HG03354 (cell line): ENCODE data around the gene KANK4.

ENCODE experiments used
- ATAC-seq: cut with Tn5 transposase; IDR thresholded peaks from one replicate; pipeline ENCODE4 v1.9.1; 2021; ENCODE audit warnings: mild to moderate bottlenecking; ENCODE audit not compliant: unreplicated experiment, poor library complexity, severe bottlenecking

Gene KANK4

DNA sequence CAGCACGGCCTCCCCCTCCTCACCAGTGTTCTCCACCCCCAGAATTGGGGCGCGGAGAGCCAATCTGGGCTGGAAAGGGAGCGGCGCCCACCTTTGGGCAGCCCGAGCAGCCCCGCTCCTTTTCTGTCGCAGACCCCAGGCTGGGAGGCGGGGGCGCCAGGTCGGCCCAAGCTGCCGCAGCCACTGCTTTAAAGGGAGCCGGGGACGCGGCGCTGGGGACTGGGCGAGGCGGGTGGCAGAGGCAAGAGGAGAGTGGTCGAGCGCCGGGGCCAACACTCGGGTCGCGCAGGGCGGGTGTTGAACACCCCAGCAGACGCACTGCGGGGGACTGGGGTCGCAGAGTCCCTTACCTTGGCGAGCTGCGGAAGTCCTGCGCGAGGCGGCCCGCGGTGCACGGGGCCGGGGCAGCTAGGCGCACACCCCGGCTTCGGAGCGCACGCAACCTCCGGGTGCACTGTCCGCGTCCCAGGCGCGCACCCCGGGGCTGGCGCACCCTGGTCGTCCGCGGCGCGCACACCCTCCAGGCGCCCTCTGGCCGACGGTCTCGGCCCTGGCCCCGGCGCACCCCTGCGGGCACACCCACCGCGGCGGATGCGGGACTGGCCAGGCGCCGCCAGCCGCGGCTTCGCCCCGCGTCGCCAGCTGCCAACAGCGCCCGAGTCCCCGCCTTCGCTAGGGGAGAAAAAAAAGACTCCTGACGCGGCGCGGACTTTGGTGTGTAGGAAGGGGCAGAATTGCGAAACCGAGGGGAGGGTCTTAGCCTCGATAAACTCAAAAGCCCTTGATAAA, at the start of gene KANK4:
Gene KANK4 (minus strand): TSS at position 679 of the 789 bp plus-strand sequence. CDS start 37,870 bp downstream, outside the sequence.
- ATAC-seq, result no peak

DNA sequence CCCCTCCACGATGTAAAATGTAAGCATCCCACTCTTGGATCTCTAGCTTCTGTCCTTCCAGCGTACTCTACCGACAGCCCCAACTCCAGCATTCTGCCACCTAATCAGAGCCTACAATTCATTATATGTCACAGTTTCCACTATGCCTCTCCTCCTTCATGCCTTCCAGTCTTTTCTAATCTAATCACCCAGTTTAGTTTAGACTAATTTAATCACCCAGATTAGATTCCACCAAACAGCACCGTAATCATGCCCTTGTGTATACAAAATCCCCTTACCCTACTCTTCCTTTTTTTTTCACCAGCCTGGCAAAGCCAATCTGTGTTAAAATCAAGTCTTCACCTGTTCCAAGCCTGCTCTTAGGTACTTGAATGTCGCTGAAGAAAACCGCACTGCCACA, 49.8 kb upstream of the KANK4 start:
- no peak for ATAC-seq

DNA sequence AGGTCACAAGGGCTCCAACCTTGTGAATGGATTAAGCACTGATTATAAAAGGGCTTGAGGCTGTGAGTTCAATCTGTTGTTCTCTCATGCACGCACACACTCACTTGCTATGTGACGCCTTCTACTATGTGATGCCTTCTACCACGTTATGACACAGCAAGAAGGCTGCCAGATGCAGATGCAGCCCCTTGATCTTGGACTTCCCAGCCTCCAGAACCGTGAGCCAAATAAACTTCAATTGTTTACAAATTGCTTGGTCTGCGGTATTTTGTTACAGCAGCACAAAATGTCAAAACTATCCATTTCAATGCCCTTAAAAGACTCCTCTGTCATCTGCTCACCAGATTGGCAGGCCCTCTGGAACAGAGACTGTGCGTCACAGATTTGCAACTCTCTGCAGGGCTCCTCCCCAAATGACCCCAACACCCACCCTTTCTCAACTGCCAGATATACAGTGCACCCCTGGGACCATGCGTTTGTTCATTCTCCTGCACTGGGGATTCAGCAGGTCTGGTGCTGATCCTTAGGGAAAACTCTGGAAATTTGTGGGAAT, 47.8 kb upstream of the KANK4 start:
- ATAC-seq, result no peak

DNA sequence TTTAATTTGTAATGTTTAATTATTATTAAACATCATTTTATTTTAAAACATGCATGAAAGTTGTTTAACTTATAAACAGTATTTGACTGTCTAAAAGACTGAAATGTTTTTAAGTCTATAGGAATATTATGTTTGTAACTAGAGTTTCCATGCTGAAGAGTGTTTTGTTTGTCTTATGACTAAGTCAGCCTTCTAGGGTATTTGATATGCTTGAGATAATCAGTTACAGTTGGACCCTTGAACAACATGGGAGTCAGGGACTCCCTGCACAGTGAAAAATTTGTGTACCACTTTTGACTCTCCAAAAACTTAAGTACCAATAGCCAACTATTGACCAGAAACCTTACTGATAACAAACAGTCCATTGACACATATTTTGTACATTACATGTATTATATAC, 45.5 kb upstream of the KANK4 start:
- no peak for ATAC-seq

DNA sequence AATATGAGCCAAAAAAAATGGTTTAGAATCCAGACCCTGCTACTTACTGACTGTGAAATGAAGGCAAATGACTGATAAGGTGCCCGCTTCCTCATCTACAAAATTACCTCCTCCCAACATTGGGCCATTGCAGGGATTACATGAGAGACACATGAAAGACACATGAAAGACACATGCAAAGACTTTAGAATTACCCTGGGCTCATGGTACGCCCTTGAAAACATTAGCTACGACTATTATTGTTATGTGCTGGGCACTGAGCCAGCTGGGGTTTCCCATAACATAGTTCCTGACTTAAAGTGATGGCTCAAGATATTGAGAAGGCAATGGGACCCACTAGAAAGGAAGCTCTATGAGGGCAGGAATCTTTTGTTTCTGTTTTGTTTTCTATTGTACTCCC, 43.7 kb upstream of the KANK4 start:
- ATAC-seq, result no peak

DNA sequence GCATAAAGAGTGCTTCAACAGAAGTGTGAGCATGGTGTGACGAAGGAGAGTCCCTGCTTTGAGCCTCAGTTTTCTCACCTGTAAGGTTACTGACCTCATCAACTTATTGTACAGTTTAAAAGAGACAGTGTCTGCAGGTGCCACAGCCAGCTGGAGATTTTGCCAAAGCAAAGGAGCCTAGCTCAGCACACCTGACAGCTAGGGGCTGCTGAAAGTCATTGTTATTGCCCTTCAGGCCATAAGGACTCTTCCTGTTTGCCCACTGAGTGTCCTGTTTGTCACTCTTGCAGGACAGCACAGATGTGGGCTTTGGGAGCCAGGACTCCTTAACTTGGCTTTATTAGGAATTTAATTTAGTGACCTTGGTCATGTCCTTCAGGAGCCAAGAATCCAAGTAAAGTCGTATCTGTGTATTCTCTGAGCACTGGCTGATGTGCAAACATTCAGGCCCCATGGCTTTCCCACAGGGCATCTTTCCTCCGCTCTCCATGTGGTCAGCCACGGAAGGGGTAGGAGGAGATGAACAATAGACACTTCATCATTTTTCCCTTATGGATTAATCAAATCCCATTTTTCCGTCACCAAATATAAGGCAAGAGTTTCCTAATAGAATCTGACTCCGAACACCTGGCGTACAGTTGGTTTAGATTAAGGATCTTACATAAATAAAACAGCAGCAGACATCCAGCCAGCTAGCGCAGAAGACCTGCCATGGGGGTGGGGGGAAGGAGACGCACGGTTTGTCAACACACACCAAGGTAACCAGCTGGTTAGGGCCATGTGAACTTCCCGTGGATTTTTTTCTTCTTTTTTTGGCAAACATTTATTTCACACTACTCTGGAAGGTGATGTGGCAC, 43.1 kb upstream of the KANK4 start:
- no peak for ATAC-seq

DNA sequence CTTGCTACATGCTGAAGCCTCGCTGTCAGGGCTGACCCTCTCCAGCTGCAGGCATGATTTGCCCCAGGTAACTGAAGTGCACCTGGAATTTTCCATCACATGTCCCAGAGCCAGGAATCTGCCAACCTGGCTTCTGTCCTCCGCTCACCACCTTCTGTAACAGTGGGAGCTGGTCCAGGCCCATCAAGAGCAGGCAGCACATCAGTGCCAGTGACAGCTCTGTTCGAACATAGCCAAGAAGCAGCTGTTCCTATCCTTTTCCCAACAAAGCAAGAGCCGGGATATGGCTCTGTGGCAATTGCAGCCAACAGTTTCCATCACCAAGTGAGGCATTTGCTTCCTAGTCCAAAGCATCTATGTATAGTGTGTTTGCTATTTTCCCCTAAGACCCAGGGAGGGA, 42.2 kb upstream of the KANK4 start:
- no peak for ATAC-seq

DNA sequence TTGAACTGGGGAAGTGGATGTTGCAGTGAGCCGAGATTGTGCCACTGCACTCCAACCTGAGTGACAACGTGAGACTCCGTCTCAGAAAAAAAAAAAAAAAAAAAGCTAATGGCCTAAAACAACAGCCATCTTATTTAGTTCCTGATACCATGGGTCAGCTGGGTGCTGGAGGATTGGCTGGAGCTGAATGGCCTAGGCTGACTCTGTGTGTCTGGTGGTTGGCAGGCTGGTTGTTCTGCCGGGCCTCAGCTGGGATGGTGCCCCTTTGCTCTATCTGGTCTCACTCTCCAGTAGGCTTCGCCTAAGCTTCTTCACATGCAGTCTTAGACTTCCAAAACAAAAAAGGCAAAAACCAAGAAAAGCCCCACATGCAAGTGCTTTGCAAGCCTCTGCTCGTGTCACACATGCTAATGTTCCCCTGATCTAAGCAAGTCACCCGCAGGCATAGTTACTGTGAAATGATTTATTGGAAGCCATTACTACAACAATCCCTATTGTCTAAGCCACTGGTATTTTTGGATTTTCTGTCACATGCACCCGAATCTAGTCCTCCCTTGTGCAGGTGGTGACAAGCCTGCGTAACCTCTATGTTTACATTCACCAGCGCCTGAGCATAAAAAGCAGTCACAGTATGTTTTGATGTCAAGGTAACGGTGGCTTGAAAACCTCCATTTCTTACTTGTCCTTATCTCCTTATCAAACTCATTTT, 39.6 kb upstream of the KANK4 start:
- no peak for ATAC-seq

DNA sequence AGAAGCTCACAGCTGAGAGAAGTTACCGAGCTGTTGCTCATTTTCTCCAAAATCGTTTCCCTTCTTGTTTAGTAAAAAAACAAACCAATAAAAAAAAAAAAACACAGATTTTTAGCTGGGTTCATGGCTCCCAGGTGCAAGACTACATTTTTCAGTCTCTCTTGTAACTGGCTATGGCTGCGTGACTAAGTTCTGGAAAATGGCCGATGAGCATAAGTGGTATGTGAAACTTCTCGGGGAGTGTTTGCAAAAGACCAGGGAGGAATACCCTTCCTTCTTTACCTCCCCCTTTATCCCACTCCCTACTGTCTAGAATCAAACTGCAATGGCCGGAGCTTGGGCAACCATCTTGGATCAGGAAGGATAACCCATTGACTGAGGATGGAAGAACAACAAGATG, 38.7 kb upstream of the KANK4 start:
- ATAC-seq, result no peak

DNA sequence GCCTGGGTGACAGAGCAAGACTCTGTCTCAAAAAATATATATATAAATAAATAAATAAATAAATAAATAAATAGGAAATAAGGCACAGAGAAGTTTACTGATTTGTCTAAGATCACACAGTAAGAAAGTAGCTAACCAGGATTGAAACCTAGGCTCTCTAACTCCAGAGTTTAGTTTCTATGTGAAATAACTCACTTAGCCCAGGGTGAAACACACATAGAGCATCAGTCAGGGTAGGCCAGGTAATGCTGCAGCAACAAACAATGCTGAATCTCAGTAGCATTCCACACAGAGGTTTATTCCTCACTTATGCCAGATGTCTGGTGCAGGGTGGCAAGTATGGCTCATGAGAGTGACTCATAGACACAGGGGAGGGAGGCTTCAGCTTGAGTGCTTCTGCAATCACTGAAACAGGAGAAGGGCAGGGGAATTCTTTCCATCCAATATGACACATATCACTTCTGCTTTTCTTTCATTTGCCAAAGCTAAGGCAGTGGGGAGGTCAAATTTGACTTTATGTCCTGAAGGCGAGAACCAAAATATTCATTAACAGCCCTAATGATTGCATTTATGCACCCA, 37.1 kb upstream of the KANK4 start:
- ATAC-seq, result no peak

DNA sequence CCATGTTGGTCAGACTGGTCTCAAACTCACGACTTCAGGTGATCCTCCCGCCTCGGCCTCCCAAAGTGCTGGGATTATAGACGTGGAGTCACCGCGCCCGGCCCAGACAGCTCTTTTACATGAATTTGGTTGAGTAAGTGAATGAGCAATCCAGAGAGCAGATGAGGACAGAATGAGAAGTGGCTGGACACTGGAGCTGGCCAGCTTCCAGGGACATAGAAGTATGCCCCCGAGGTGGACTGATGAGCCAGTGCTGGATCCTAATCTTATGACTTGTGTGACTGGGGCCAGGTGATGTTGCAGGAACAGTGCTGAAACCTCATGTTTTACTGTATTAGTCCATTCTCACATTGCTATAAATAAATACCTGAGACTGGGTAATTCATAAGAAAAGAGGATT, 35.9 kb upstream of the KANK4 start:
- ATAC-seq, result no peak

DNA sequence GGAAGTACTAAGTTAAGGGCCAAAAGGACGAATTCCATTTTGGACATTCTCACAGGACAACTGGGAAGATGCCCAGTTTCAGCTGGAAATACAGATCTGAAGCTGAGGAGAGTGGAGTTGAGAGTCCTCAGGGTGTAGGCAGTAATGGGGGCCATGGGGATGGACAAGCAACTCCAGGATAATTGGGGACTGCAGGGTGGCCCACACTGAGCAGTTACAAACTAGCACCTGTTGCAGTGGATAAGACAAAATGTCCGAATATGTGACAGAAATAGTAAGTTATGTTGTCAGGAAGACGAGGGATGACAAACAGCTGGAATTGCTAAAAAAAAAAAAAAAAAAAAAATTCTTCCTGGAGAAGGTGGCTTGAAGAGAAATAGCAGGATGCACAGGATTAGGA, 34.6 kb upstream of the KANK4 start:
- no peak for ATAC-seq

DNA sequence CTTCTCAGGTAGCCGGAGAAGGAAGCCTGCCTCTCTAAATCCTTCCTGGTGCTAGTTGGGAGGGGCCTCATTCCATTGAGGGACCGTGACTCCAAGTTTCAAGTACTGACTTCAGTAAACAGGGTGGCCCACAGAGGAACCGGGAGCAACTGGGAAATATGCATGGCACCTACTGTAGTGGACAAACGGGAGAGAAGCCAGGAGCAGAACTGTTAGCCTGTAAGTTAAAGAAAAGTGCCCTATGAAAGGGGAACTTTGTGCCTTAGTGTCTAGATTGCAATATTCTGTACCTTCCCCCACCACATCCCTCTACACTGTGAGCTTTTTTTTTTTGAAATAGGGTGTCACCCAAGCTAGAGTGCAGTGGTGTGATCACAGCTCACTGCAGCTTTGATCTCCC, 33.2 kb upstream of the KANK4 start:
- ATAC-seq, result no peak

DNA sequence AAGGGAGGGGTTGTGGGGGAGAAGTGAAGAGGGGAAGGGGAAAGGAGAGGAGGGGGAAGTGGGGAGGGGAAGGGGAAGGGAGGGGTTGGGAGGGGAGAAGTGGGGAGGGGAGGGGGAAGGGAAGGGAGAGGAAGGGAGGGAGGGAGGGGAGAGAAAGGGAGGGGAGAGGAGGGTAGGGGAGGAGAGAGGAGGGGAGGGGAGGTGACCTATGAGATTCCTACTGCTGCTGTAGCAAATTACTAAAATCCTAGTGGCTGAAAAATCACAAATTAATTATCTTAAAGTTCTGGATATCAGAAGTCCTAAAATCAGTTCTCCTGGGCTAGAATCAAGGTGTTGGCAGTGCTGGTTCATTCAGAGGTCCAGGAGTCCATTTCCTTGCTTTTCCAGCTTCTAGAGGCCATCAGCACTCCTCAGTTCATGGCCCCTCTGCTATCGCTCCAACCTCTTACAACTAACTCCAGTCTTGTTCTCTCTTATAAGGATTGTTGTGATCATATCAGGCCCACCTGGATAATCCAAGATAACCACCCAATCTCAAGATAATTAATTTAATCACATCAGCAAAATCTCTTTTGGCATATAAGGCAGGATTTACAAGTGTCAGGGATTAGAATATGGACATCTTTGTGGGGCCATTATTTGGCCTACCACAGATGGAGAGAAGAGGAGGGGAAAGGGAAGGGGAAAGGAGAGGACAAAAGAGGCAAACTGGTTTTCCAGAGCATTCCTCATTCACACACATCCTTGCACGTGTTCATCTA, 30.4 kb upstream of the KANK4 start:
- no peak for ATAC-seq

DNA sequence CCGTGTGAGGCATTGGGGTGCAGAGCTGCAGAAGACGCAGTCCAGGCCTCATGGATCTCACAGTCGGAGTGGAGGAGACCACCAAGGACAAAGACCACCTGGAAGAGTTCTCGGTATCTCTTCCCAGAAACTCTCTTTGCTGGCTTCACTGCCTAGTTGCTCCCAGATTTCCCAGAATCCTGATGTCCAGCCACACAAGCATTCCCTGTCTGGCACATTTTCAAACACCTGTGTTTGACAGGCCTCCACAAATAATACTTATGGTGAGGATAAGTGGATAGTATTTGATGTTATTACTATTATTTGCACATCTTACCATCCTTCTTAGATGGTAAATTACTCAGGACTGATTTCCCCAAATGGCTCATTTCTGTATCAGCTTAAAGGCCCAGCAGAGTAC, 27.7 kb upstream of the KANK4 start:
- no peak for ATAC-seq

DNA sequence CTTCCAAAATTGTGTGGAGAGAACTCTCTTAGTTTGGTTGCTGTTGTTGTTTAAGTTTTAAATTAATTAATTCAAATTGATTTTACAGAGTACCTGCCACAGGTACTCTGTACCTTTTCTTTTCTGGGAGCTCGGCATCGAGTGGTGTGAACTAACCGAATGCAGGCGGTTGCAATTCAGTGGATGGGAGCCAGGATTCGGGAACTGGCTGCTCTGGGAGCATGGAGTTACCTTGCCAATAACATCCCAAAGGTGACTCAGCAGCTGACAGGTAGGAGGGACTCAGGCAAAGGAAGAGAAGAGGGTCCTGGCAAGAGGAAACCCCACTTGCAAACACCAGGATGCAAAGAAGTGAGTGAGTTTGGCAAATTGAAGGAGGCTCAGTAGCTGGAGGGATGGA, 24.7 kb upstream of the KANK4 start:
- ATAC-seq, result no peak

DNA sequence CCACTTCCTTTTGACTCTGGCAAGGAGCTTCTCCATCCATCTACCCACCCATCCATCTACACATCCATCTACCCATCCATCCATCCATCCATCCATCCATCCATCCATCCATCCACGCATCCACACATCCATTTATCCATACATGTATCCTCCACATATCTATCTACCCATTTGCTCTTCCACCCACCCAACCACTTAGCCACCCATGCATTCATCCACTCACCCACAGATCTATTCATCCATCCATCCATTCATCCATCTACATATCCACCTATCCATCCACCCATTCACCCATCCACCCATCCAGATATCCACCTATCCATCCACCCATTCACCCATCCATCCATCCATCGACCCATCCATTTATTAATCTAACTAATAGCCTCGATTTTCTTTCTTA, 23.0 kb upstream of the KANK4 start:
- ATAC-seq, result no peak

DNA sequence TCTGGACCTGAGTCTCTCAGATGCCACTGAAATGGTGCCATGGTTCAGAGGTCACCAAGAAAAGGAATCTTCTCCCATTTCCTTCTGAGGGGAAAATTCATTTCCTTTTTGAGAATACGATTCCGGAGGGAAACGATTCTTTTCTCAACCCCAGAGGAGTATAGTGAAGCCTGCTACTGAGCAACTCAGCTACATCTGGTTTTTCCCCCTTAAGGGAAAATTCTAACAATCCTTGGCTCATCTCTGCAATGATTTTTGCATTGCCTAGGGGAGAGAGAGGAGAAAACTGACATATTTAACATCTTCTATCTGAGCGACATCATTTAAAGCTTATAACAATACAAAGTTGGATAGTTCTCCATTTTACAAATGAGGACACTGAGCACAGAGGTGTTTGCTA, 22.4 kb upstream of the KANK4 start:
- no peak for ATAC-seq

DNA sequence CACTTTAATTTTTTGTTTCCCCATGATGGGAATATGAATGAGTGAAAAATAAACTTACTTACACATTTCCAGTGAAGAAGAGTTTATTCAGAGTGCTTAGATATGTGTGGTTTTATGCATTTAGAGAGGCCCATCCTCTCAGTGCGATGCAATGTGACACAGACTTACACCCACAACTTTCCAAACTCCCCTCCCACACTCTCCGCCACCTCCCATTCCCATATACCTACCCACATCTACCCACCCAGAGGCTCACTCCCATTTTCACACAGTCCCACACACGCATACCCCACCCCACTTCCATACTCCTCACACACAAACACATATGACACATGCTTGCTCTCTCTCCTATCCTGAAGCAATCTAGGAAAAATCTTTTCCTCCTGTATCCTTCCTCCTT, 21.9 kb upstream of the KANK4 start:
- ATAC-seq, result no peak
